Measurements from ENCODE around the gene ZNF592.

Gene ZNF592

GRCh38 chr15:84812842-84813241 lies 64.5 kb downstream of the ZNF592 start:
- DNase-seq: no peak

- no peak for DNase-seq
Measured at GRCh38 chr15:84813435-84813834, 65.0 kb downstream of the ZNF592 start.

- DNase-seq: no peak
Measured at GRCh38 chr15:84813931-84814330, 65.5 kb downstream of the ZNF592 start.

GRCh38 chr15:84814916-84815315 lies 66.5 kb downstream of the ZNF592 start:
- no peak for DNase-seq

- DNase-seq: no peak
Measured at GRCh38 chr15:84816694-84817465, 68.5 kb downstream of the ZNF592 start, which contains the start of gene ALPK3. ALPK3 (plus strand) TSS chr15:84817356; CDS start chr15:84817453, 97 bp downstream.

GRCh38 chr15:84817466-84818081 lies 69.2 kb downstream of the ZNF592 start:
- DNase-seq: no peak

- no peak for DNase-seq
Measured at GRCh38 chr15:84818261-84819131, 70.1 kb downstream of the ZNF592 start.

GRCh38 chr15:84819291-84819768 lies 70.9 kb downstream of the ZNF592 start:
- no peak for DNase-seq

- no peak for DNase-seq
Measured at GRCh38 chr15:84819791-84820190, 71.4 kb downstream of the ZNF592 start.

GRCh38 chr15:84821501-84822021 lies 73.2 kb downstream of the ZNF592 start:
- DNase-seq: no peak

GRCh38 chr15:84822653-84823281 lies 74.4 kb downstream of the ZNF592 start:
- DNase-seq: no peak

GRCh38 chr15:84823282-84823878 lies 75.0 kb downstream of the ZNF592 start:
- DNase-seq: no peak

- no peak for DNase-seq
Measured at GRCh38 chr15:84824260-84825007, 76.0 kb downstream of the ZNF592 start.

- peak; percentile 29 for DNase-seq
Measured at GRCh38 chr15:84826369-84826823, 78.0 kb downstream of the ZNF592 start.

GRCh38 chr15:84827246-84827645 lies 78.9 kb downstream of the ZNF592 start:
- no peak for DNase-seq

GRCh38 chr15:84828086-84828908 lies 79.9 kb downstream of the ZNF592 start:
- no peak for DNase-seq

- DNase-seq: no peak
Measured at GRCh38 chr15:84829428-84829827, 81.0 kb downstream of the ZNF592 start.

GRCh38 chr15:84830036-84830435 lies 81.6 kb downstream of the ZNF592 start:
- no peak for DNase-seq

- no peak for DNase-seq
Measured at GRCh38 chr15:84831028-84831427, 82.6 kb downstream of the ZNF592 start.

- DNase-seq: no peak
Measured at GRCh38 chr15:84831613-84832012, 83.2 kb downstream of the ZNF592 start.
